SH-SY5Y (cell line): ENCODE measurements around the gene CARD19.

Experiments used
- GATA2 ChIP-seq: IDR thresholded peaks from 2 replicates; pipeline ENCODE4 v1.6.1; 2011; ENCODE audit warnings: mild to moderate bottlenecking, low read depth, low read length
- GATA3 ChIP-seq: IDR thresholded peaks from 2 replicates; pipeline ENCODE4 v1.6.1; 2011; ENCODE audit warnings: low read depth, mild to moderate bottlenecking, low read length, moderate library complexity

CARD19 gene

DNA sequence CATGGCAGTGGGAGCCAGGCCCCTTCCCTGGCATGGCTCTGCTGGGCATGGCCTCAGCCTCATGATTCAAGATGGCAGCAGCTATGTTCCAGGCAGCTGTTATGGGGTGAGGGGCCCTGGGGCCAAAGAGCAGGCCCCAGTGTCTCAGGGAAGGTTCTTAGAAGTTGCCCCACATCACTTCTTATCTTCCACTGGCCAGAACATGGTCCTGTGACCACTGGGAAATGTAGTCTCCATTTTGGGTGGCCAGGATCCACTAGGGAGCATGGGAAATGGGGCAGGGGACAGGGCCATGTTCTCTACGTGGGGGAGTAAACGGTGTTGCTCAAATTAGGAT is 19.3 kb upstream of the CARD19 start:
- TF ChIP-seq GATA3 (no peak), GATA2 (no peak)

DNA sequence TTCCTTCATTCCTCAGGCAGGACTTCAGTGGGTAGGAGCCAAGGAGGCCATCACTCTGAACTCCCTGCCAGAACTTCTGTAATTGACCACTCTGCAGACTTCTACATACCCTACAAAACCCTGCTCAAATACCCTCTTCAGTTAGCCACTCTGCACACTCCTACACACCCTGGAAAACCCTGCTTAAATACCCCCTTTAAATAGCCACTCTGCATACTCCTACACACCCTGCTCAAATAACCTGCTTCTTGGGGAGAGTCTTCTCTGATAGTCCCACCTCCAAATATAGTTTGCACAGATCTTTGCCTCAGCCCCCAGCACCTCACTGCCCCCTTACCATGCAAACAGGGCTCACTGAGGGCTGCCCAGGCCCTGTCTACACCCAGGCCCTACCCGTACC is 18.6 kb upstream of the CARD19 start:
- TF ChIP-seq GATA3 = no peak
- no peak for TF ChIP-seq GATA2

DNA sequence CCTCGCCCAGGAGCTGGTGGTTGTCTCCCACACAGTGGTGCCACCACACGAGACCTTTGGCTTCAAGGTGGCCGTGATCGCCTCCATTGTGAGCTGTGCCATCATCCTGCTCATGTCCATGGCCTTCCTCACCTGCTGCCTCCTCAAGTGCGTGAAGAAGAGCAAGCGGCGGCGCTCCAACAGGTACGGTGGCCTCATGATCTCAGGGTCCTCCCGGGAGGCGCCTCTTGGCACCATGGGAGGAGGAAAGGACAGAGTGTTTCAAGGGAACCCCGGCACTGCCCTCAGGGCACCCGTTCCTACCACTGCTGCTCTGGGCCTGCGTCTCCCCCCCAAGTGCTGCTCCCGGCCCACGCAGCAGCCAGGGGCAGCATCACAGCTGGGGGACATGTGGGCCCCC is 18.2 kb upstream of the CARD19 start:
- TF ChIP-seq GATA2 (no peak), GATA3 (no peak)

DNA sequence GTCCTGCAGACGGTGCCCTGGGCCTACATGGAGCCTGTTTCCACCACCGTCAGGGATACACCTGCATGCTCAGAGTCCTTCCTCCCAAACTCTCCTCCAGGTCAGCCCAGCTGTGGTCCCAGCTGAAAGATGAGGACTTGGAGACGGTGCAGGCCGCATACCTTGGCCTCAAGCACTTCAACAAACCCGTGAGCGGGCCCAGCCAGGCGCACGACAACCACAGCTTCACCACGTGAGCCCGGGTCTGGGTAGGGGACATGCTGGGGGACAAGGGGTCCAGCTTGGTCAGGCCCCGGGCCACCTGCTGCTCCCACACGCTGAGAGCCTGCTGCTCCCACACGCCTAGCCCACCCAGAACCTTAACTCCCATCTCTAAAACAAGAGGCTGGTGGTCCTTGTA is 16.6 kb upstream of the CARD19 start:
- TF ChIP-seq GATA3 (no peak), GATA2 (no peak)

DNA sequence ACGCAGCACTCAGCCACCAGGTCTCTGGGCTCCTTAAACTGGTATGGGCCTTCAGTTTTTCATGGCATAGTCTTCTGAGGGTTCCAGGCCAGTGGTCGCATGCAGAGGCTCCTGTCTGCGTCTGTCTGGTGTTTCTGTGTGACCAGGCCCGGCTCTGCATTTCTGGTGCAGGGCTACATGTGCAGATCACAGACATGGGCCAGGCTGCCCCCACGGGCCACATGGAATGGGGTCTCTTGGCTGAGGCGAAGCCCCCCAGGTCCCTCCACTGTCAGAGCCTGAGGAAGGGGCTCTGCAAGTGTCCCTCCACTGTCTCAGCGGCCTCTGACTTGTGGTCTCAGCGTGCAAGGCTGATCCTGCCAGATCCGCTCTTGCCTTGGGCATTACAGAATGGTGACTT is 15.6 kb upstream of the CARD19 start:
- TF ChIP-seq GATA3 (no peak), GATA2 (no peak)

DNA sequence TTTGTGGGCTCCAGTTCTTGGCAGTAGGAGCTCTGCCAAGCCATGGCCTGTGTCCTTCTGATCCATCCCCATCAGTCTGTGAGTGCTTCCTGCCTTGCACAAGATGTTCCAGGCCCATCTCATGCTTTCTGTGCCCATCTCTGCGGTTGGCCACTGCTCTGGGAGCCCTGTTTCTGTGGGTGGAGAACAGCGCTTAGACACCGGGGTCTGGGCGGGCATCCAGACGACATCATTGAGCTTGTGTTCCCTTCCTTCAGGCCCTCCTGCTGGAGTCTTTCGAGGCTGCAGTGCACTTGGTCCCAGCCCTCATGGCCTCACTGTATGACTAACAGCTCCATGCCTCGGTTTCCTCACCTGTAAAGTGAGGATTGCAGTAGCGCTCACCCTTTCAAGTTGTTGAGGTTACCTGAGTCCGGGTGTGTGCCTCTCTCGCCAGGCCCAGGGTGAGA is 14.9 kb upstream of the CARD19 start:
- TF ChIP-seq GATA3 (no peak), GATA2 (no peak)

DNA sequence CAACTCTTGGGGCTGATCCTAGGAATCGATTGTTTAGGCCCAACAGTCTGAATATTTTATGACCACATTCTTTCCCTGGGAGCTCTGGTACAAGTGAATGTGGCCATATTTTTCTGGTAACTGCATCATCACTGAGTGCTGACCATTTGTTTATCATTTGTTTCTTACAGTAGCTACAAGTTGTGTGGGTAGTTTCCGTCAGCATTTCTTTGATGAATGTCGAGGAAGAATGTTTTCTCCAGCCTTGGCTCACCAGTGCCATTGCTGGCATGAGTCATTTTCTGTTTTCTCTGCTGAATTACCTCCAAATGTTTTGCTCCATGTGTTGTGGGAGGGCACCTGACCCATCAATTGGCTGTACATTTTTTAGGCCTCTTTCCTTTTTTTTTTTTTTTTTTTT is 14.1 kb upstream of the CARD19 start:
- no peak for TF ChIP-seq GATA2
- TF ChIP-seq GATA3 = no peak

DNA sequence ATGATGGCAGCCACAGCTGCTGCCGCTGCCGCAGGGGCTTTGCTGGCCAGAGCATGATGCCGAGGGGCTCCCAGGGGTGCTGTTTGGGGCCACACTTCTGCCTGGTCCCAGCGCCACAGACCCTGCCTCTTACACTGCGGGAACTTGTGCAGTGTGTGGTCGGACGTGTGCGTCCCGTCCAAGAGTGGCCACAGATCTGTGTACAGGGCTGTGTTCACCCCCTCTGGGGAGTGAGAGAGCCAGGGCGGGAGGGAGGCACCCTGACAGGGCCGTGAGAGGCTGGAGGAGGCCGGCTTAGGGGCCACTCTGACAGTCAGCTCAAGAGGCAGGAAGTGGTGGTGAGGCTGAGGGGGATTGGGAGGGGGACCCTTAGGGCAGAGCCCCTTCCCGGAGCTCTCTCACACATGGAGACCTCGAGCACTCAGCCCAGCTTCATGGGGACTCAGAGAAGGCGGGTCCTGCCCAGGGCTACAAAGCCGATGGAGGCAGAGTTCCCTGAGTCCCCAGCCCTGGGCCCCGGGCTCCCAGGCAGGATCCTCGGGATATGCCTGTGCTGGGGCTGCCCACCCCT is 13.1 kb upstream of the CARD19 start:
- TF ChIP-seq GATA2 (no peak), GATA3 (no peak)

DNA sequence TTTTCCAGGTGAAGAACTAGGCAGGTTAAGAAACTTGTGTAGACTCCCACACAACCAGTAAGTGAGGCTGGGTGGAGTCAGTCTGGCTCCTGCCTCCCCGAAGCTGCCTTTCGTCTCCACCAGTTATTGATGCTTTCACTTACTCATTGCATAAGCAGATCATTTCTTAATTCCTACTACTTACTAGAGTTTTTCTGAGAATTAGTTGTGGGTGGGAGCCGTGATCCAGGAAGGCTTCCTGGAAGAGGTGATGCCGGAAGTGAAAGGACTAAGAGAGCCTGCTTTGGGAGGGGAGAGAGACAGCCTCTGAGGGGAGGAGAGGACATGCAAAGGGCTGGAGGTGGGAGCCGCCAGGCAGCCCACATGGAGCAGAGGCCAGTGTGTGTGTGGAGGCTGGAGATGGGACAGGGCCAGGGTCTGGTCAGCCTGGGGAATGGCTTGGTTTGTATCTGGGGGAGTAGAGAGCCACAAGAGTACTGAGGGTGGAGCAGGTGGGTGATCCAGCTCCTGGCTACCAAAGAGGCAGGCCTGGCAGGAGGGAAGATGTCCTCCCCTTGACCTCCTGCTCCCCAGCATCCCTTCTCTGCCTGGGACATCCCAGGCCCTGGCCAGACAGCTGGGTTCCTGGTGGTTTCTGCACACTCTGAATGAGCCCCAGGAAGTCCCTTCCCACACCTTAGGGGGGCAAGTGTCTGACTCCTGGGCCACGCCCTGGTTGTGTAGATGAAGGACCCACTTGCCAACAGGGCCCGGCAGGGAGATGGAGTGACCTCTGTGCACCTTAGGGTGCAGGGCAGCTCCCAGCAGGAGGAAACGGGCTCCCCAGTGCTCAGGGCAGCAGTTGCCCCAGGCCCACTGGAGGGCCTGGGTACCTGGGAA is 12.2 kb upstream of the CARD19 start:
- TF ChIP-seq GATA3 (no peak), GATA2 (no peak)

DNA sequence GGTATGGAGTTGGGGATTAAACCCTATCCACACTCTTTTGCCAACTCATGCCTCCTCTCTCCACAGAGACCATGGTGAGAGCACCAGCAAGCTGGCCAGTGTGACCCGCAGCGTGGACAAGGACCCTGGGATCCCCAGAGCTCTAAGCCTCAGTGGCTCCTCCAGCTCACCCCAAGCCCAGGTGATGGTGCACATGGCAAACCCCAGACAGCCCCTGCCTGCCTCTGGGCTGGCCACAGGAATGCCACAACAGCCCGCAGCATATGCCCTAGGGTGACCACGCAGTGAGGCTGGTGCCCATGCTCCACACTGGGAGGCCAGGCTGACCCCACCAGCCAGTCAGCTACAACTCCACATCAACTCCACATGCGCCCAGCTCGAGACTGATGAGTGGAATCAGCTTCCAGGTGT is 11.5 kb upstream of the CARD19 start:
- TF ChIP-seq GATA2 = no peak
- TF ChIP-seq GATA3 = no peak

DNA sequence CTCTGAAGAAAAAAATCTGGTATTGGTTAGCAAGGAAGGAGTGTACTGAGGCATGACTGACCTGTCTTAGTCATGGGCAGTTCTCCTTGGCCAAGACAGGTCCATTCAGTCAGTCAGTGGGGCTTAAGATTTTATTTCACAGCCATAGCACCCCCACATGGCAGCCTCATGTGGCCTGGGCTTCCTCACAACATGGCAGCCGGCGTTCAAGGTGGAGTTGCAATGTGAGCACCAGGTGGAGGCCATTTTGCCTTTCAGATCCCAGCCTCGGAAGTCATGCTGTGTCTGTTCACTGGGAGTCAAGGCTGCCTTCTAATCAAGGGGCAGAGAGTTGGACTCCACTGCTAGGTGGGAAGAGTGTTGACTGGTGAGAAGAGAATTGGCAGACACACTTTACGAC is 10.3 kb upstream of the CARD19 start:
- TF ChIP-seq GATA2 (no peak), GATA3 (no peak)

DNA sequence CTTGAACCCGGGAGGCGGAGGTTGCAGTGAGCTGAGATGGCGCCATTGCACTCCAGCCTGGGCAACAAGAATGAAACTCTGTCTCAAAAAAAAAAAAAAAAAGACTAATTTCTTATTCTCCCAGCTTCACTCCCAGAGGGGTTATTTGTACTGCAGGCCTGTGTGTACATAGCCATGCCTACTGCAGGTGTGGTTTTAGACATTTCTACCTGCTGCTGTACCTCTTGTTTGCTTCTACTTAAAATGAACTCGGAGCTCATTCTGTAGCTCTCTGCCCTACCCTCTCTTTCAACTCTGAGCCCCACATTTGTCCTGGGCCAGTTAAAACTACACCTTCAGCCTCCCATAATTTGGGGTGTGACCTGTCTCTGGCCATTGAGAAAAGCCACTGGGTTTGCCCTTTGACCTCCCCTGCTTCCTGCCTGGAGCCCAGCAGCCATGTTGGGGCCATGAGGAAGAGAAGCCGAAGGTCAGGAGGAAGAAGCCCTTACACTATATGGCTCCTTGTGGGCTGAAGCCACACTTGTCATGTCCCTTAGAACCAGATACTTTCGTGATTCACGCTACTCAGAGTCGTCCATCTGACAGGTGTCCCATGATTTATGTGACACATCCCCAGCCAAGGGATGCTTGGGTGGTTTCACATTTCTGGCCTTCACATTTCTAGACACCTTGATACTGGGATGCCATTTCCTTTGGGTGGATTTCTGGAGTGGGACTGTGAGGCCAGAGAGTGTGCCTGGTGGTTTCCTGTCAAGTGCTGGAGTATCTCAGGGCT is 9.4 kb upstream of the CARD19 start:
- TF ChIP-seq GATA2 = no peak
- no peak for TF ChIP-seq GATA3

DNA sequence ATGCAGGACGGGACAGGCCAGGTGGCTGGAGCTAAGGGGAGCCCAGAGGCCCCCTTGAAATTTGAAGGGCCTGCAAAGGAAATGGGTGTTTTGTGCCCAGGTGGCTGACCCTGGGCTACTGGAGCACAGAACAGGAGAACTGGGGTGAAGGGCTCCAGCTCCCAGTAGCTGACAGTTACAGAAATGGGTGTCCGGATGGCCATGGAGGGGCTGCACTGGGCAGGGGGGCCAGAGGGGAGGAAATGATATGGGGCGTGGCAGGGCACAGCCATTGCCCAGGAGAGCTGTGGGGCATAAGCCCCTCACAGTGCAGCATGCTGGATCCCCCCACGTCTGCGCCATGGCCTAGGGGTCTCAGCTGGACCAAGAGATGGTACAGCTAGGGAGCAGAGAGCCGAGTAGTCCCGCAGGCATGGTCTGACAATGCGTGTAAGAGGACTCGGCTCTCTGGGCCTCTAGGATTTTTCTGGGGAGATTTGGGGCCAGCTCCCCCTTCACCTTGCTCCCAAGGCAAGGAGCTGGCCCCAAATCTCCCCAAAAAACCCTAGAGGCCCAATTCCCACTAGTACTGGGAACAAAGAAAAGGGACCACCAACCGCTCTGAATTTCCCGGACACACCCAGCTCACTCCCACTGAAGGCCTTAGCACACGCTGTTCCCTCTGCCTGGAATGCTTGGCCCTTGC is 7.9 kb upstream of the CARD19 start:
- no peak for TF ChIP-seq GATA3

DNA sequence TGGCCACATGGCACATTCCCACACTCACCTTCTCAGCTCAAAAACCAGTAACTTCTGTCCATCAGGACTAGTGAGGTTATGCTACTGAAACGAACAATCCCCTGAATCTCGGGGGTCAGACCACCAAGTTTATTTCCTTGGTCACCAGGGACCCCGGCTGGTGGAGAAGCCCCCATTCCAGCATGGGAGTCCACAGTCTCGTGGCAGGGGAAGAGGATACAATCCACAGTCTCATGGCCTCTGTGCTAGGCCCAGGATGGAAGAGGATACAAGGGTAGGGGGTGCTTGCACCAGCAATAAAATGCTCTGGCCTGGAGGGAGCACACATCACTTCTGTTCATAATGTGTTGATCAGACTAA is 7.4 kb upstream of the CARD19 start:
- TF ChIP-seq GATA3 = no peak
- no peak for TF ChIP-seq GATA2
